ENCODE results near the gene SEMA3C.

- TF ChIP-seq CTCF (IDR thresholded peaks at IDR 0.05) (no peak), POLR2A (IDR thresholded peaks at IDR 0.05) (no peak)
Measured at GRCh38 chr7:80858141-80858903, 60.5 kb downstream of the SEMA3C start.
